ENCODE measurements around the gene ZNF280D. TPM values are rescaled to one million over a fixed set of nuclear protein-coding genes. Genes with fewer than 3 reads are reported as not detected.
"Not testable (repeated sequence)": the region's sequence is repeated elsewhere in the genome, so short reads cannot be mapped to it uniquely, and the experiment has no call there.

ZNF280D gene
- polyA plus RNA-seq, 1 donor from 2014 or later: 35.4 TPM

DNA sequence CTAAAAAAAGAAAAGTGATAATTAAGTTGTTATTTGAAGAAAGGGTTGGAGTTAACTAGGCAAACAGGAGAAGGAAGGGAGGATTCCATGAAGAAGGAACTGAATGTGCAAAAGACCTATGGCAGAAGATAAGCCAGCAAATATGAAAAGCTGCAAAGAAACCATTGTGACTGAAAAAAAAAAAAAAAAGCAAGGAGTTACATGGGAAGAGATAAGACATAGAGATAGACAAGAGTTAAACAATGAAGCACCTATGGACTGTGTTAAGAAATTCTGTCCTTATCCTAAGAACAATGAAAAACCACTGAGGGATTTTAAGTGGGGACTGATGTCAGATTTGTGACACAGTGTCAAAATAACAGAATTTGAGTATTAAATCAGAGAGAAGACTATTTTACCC, 17.0 kb downstream of the ZNF280D start:
- Histone ChIP-seq H3K27me3 (ENCODE audit: insufficient read depth, low read depth, low read length) (no peaks in the 10 kb centered on the region), H3K27ac (ENCODE audit: low read length) (no peak overlapping the region), H3F3A (ENCODE audit: insufficient read depth, low read length, poor library complexity, severe bottlenecking) (no peaks in the 10 kb centered on the region), H3K36me3 (ENCODE audit: insufficient read depth, low read length) (no peaks in the 10 kb centered on the region), H3K9ac (ENCODE audit: low read length) (no peak overlapping the region), H3K9me2 (ENCODE audit: insufficient read depth, low read length) (no peaks in the 10 kb centered on the region), H3K79me2 (replicated peaks; ENCODE audit: insufficient read depth, low read length) (peaks cover 10% of the 10 kb centered on the region), H4K20me1 (ENCODE audit: insufficient read depth) (no peaks in the 10 kb centered on the region), H3K4me3 (ENCODE audit: low read length) (no peak overlapping the region), H2AFZ (ENCODE audit: low read depth, low read length) (no peak overlapping the region), H3K4me2 (ENCODE audit: low read length) (no peak overlapping the region), H3K9me3 (ENCODE audit: low read length) (no peaks in the 10 kb centered on the region)
- TF ChIP-seq SMC3 (conservative IDR thresholded peaks at IDR 0.05; ENCODE audit: poor library complexity) (no peak), EZH2 (IDR thresholded peaks at IDR 0.05; ENCODE audit: borderline replicate concordance, insufficient read depth, low read length, poor library complexity, severe bottlenecking) (no peak)

DNA sequence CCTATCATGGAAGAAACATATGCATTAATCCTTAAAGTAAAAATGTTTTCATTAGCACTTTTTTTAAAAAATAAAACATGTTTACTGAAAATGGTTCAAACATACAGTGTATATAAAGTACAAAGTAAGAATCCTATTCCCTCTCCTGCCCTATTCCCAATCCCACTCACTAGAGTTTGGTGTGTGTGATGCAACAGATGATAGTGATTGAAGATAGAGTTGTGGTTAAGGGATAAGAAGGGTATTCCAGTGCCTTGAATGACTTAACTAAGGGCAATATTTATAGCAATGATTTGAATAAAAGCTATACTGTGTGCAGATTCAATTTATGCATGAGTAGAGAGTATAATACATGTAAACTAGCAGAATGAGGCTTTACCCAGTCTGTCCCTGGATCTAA, 18.1 kb downstream of the ZNF280D start:
- H3K79me2 ChIP-seq (replicated peaks; ENCODE audit: insufficient read depth, low read length): peaks cover 10% of the 10 kb centered on the region
- H3K27ac ChIP-seq (ENCODE audit: low read length): no peak overlapping the region
- H3K4me2 ChIP-seq (ENCODE audit: low read length): no peak overlapping the region
- H3K4me3 ChIP-seq (ENCODE audit: low read length): no peak overlapping the region
- no peaks in the 10 kb centered on the region for H3F3A ChIP-seq (ENCODE audit: insufficient read depth, low read length, poor library complexity, severe bottlenecking)
- no peak for TF ChIP-seq SMC3 (conservative IDR thresholded peaks at IDR 0.05; ENCODE audit: poor library complexity)
- TF ChIP-seq, protein P1, sequence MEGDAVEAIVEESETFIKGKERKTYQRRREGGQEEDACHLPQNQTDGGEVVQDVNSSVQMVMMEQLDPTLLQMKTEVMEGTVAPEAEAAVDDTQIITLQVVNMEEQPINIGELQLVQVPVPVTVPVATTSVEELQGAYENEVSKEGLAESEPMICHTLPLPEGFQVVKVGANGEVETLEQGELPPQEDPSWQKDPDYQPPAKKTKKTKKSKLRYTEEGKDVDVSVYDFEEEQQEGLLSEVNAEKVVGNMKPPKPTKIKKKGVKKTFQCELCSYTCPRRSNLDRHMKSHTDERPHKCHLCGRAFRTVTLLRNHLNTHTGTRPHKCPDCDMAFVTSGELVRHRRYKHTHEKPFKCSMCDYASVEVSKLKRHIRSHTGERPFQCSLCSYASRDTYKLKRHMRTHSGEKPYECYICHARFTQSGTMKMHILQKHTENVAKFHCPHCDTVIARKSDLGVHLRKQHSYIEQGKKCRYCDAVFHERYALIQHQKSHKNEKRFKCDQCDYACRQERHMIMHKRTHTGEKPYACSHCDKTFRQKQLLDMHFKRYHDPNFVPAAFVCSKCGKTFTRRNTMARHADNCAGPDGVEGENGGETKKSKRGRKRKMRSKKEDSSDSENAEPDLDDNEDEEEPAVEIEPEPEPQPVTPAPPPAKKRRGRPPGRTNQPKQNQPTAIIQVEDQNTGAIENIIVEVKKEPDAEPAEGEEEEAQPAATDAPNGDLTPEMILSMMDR (IDR thresholded peaks at IDR 0.05; ENCODE audit: poor library complexity, severe bottlenecking): no peak
- TF ChIP-seq TAF1 (IDR thresholded peaks at IDR 0.05; ENCODE audit: low read depth): no peak
- H2AFZ ChIP-seq (ENCODE audit: low read depth, low read length): no peak overlapping the region
- no peaks in the 10 kb centered on the region for H3K9me3 ChIP-seq (ENCODE audit: low read length)
- H3K27me3 ChIP-seq (ENCODE audit: insufficient read depth, low read depth, low read length): no peaks in the 10 kb centered on the region
- no peaks in the 10 kb centered on the region for H3K9me2 ChIP-seq (ENCODE audit: insufficient read depth, low read length)
- no peaks in the 10 kb centered on the region for H4K20me1 ChIP-seq (ENCODE audit: insufficient read depth)
- no peaks in the 10 kb centered on the region for H3K36me3 ChIP-seq (ENCODE audit: insufficient read depth, low read length)
- H3K9ac ChIP-seq (ENCODE audit: low read length): no peak overlapping the region

DNA sequence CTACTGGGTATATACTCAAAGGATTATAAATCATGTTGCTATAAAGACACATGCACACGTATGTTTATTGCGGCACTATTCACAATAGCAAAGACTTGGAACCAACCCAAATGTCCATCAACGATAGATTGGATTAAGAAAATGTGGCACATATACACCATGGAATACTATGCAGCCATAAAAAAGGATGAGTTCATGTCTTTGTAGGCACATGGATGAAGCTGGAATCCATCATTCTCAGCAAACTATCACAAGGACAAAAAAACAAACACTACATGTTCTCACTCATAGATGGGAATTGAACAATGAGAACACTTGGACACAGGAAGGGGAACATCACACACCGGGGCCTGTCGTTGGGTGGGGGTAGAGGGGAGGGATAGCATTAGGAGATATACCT, 23.8 kb downstream of the ZNF280D start:
- not testable (repeated sequence) for H3K4me2 ChIP-seq (ENCODE audit: low read length); H3K9me2 ChIP-seq (ENCODE audit: insufficient read depth, low read length); H3K36me3 ChIP-seq (ENCODE audit: insufficient read depth, low read length); H3K4me3 ChIP-seq (ENCODE audit: low read length); H2AFZ ChIP-seq (ENCODE audit: low read depth, low read length); H3K27me3 ChIP-seq (ENCODE audit: insufficient read depth, low read depth, low read length); H3K27ac ChIP-seq (ENCODE audit: low read length); H3K9ac ChIP-seq (ENCODE audit: low read length); H3F3A ChIP-seq (ENCODE audit: insufficient read depth, low read length, poor library complexity, severe bottlenecking); H3K79me2 ChIP-seq (replicated peaks; ENCODE audit: insufficient read depth, low read length); H4K20me1 ChIP-seq (ENCODE audit: insufficient read depth); H3K9me3 ChIP-seq (ENCODE audit: low read length)

DNA sequence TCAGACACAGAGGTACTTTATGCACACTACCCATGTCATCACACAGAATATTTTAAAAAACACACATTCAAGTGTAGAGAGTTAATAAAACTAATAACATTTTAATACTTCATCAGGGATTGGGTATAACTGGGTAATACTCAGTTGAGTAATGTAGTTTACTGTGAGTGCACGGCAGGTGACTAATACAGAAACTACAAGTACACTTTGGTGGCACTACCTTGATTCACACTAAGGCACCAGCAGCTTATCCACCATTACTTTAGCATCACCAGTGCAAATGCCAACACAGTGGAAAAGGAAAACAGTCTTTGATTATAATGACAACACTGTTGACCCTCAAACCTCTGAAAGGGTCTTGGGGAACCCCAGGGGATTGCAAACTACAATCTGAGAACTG, 33.6 kb downstream of the ZNF280D start:
- Histone ChIP-seq H4K20me1 (ENCODE audit: insufficient read depth) (no peaks in the 10 kb centered on the region), H3K4me3 (ENCODE audit: low read length) (no peak overlapping the region), H3K9ac (ENCODE audit: low read length) (no peak overlapping the region), H2AFZ (ENCODE audit: low read depth, low read length) (no peak overlapping the region), H3K9me3 (ENCODE audit: low read length) (no peaks in the 10 kb centered on the region), H3K4me2 (ENCODE audit: low read length) (no peak overlapping the region), H3K79me2 (replicated peaks; ENCODE audit: insufficient read depth, low read length) (no peaks in the 10 kb centered on the region), H3K36me3 (ENCODE audit: insufficient read depth, low read length) (peaks cover 4% of the 10 kb centered on the region), H3K27me3 (ENCODE audit: insufficient read depth, low read depth, low read length) (no peaks in the 10 kb centered on the region), H3F3A (ENCODE audit: insufficient read depth, low read length, poor library complexity, severe bottlenecking) (no peaks in the 10 kb centered on the region), H3K27ac (ENCODE audit: low read length) (no peak overlapping the region), H3K9me2 (ENCODE audit: insufficient read depth, low read length) (no peaks in the 10 kb centered on the region)
- no peak for TF ChIP-seq MXI1 (conservative IDR thresholded peaks at IDR 0.05; ENCODE audit: poor library complexity, severe bottlenecking)
- TF ChIP-seq, protein P2, sequence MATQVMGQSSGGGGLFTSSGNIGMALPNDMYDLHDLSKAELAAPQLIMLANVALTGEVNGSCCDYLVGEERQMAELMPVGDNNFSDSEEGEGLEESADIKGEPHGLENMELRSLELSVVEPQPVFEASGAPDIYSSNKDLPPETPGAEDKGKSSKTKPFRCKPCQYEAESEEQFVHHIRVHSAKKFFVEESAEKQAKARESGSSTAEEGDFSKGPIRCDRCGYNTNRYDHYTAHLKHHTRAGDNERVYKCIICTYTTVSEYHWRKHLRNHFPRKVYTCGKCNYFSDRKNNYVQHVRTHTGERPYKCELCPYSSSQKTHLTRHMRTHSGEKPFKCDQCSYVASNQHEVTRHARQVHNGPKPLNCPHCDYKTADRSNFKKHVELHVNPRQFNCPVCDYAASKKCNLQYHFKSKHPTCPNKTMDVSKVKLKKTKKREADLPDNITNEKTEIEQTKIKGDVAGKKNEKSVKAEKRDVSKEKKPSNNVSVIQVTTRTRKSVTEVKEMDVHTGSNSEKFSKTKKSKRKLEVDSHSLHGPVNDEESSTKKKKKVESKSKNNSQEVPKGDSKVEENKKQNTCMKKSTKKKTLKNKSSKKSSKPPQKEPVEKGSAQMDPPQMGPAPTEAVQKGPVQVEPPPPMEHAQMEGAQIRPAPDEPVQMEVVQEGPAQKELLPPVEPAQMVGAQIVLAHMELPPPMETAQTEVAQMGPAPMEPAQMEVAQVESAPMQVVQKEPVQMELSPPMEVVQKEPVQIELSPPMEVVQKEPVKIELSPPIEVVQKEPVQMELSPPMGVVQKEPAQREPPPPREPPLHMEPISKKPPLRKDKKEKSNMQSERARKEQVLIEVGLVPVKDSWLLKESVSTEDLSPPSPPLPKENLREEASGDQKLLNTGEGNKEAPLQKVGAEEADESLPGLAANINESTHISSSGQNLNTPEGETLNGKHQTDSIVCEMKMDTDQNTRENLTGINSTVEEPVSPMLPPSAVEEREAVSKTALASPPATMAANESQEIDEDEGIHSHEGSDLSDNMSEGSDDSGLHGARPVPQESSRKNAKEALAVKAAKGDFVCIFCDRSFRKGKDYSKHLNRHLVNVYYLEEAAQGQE (IDR thresholded peaks at IDR 0.05; ENCODE audit: borderline replicate concordance): no peak
- no peak for TF ChIP-seq SMC3 (conservative IDR thresholded peaks at IDR 0.05; ENCODE audit: poor library complexity)
- no peak for TF ChIP-seq TAF1 (IDR thresholded peaks at IDR 0.05; ENCODE audit: low read depth)
- TF ChIP-seq EZH2 (IDR thresholded peaks at IDR 0.05; ENCODE audit: borderline replicate concordance, insufficient read depth, low read length, poor library complexity, severe bottlenecking): no peak
